Fibroblast of lung (primary cell): ENCODE measurements around the gene PDE3A. TPM values are rescaled to one million over a fixed set of nuclear protein-coding genes. Genes with fewer than 3 reads are reported as not detected.

ENCODE experiments used
- DNase-seq, 2 donors: peaks; one replicate each; pipeline versions ENCODE4 v3.0.0 to v3.0.0-alpha.2; 2010; ENCODE audit warnings: low read depth in 2 of 2
- H2AFZ ChIP-seq: 2 replicates; pipeline ENCODE4 v1.5.1; 2012; ENCODE audit warnings: low read length, control low read depth, inconsistent platforms
- H3K27ac ChIP-seq: 2 replicates; pipeline ENCODE4 v1.5.1; 2011; ENCODE audit warnings: low read length, control low read depth; ENCODE audit not compliant: insufficient read depth
- H3K27me3 ChIP-seq: 2 replicates; pipeline ENCODE4 v1.5.1; 2011; ENCODE audit warnings: mild to moderate bottlenecking, low read length; ENCODE audit not compliant: control insufficient read depth, insufficient read depth
- H3K36me3 ChIP-seq: 2 replicates; pipeline ENCODE4 v1.5.1; 2011; ENCODE audit warnings: low read length; ENCODE audit not compliant: control insufficient read depth, insufficient read depth
- H3K4me1 ChIP-seq: 2 replicates; pipeline ENCODE4 v1.5.1; 2011; ENCODE audit warnings: low read length; ENCODE audit not compliant: control insufficient read depth, insufficient read depth; ENCODE audit errors: extremely low read depth
- H3K4me2 ChIP-seq: 2 replicates; pipeline ENCODE4 v1.5.1; 2011; ENCODE audit warnings: low read length, control low read depth; ENCODE audit not compliant: insufficient read depth; ENCODE audit errors: extremely low read depth
- H3K4me3 ChIP-seq, 4 experiments: fragments of 200-600 bp in 1 of 4; sonication (generic) in 1 of 4; replicated peaks in 1 of 4; 2 replicates each; pipeline ENCODE4 v1.5.1; 2011 to 2016; ENCODE audit warnings: low read length in 4 of 4, low read depth in 3 of 4, mild to moderate bottlenecking in 3 of 4, control low read depth in 2 of 4, inconsistent platforms in 1 of 4, mixed read lengths in 1 of 4; ENCODE audit not compliant: insufficient read depth in 1 of 4; ENCODE audit errors: control extremely low read depth in 1 of 4
- H3K79me2 ChIP-seq: 2 replicates; pipeline ENCODE4 v1.5.1; 2012; ENCODE audit warnings: mild to moderate bottlenecking, low read length, inconsistent platforms; ENCODE audit not compliant: control insufficient read depth, insufficient read depth
- H3K9ac ChIP-seq: 2 replicates; pipeline ENCODE4 v1.5.1; 2011; ENCODE audit warnings: mild to moderate bottlenecking, low read length, control low read depth; ENCODE audit not compliant: insufficient read depth
- H3K9me3 ChIP-seq: 2 replicates; pipeline ENCODE4 v1.5.1; 2012; ENCODE audit warnings: low read depth, low read length; ENCODE audit not compliant: control insufficient read depth, insufficient read depth
- H4K20me1 ChIP-seq: 2 replicates; pipeline ENCODE4 v1.5.1; 2011; ENCODE audit warnings: low read length; ENCODE audit not compliant: control insufficient read depth, insufficient read depth; ENCODE audit errors: extremely low read depth
- EZH2 ChIP-seq: IDR thresholded peaks from 2 replicates; pipeline ENCODE4 v1.5.1; 2012; ENCODE audit warnings: low read length, control low read depth, mild to moderate bottlenecking; ENCODE audit errors: missing control alignments
- polyA plus RNA-seq, 2 donors: library from polyadenylated mRNA; depleted of rRNA in 1 of 2; stranded (reverse) in 1 of 2; unstranded in 1 of 2; fragments of >200 nt; gene quantifications; 2 replicates each; pipeline ENCODE4 v1.2.1, GENCODE V29; 2011 to 2012; ENCODE audit warnings: missing spikeins in 1 of 2
- total RNA-seq: library from RNA; depleted of rRNA; stranded (reverse); fragments of >200 nt; gene quantifications from 2 replicates; pipeline ENCODE4 v1.2.1, GENCODE V29; 2014
- TF ChIP-seq, protein P1 (sequence below), 2 donors: IDR thresholded peaks in 1 of 2; conservative IDR thresholded peaks in 1 of 2; 1 replicate in 1 of 2; 2 replicates in 1 of 2; pipeline ENCODE4 v1.5.1; 2011 to 2012; ENCODE audit warnings: low read length in 2 of 2, control low read depth in 1 of 2, inconsistent platforms in 1 of 2, low read depth in 1 of 2, mild to moderate bottlenecking in 1 of 2

The PDE3A gene
- total and polyA plus RNA-seq, 2 donors (not counting 1 experiment from before 2014, with no cell fraction given), result 0.17 to 2.7 TPM

DNA sequence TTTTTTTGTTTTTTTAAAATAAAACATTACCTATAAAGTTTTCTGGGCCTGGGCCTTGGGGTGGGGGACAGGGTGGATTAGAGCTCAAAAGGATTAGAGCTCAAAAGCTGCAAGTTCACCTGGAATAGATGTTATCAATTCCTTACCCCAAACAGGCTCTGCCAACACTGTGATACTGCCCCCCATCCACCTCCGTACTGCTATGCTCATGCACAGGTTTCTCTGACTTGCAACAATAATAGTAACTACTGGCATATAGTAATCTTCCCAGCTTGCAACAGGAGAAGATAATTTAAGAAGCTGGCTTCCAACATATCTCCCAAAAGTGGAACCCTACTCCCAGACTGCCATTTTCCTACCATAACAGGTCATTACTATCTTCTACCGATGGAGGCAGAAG lies 275.5 kb downstream of the PDE3A start:
- Histone ChIP-seq H3K27me3 (no peaks in the 10 kb centered on the region), H3K4me2 (no peak overlapping the region), H3K9ac (no peak overlapping the region), H3K36me3 (no peaks in the 10 kb centered on the region), H3K27ac (no peak overlapping the region), H4K20me1 (no peaks in the 10 kb centered on the region), H3K9me3 (no peaks in the 10 kb centered on the region), H3K4me1 (no peaks in the 10 kb centered on the region), H3K4me3 (no peak overlapping the region), H2AFZ (no peak overlapping the region), H3K79me2 (no peaks in the 10 kb centered on the region)
- no peak for TF ChIP-seq EZH2
- TF ChIP-seq, protein P1, sequence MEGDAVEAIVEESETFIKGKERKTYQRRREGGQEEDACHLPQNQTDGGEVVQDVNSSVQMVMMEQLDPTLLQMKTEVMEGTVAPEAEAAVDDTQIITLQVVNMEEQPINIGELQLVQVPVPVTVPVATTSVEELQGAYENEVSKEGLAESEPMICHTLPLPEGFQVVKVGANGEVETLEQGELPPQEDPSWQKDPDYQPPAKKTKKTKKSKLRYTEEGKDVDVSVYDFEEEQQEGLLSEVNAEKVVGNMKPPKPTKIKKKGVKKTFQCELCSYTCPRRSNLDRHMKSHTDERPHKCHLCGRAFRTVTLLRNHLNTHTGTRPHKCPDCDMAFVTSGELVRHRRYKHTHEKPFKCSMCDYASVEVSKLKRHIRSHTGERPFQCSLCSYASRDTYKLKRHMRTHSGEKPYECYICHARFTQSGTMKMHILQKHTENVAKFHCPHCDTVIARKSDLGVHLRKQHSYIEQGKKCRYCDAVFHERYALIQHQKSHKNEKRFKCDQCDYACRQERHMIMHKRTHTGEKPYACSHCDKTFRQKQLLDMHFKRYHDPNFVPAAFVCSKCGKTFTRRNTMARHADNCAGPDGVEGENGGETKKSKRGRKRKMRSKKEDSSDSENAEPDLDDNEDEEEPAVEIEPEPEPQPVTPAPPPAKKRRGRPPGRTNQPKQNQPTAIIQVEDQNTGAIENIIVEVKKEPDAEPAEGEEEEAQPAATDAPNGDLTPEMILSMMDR (conservative IDR thresholded peaks at IDR 0.05 in 1 of 2, IDR thresholded peaks at IDR 0.05 in 1 of 2; ENCODE audit: low read depth in 1 of 2, low read length in 2 of 2), result no peak
- DNase-seq, result no peak

DNA sequence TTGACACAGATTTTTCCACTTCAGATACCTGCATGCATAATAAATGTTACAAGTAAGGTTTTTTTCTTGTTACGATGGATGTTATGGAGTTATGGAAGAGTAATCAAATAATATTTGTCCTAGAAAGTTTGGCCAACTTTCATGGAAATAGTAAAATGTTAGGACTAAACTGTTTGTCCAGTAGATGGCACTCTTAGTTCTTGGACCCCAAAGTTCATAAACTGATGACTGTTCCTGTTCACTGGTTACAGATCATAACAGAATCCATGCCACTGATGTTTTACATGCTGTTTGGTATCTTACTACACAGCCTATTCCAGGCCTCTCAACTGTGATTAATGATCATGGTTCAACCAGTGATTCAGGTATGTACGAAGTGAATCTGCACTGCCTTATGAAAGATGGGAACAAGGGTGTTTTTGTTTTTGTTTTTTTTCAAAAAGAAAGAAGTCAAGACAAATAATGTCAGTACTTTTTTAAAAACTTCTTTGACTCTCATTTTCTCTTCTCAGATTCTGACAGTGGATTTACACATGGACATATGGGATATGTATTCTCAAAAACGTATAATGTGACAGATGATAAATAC lies 278.0 kb downstream of the PDE3A start:
- Histone ChIP-seq H3K9ac (no peak overlapping the region), H3K36me3 (no peaks in the 10 kb centered on the region), H3K27me3 (no peaks in the 10 kb centered on the region), H3K4me2 (no peak overlapping the region), H2AFZ (no peak overlapping the region), H3K79me2 (no peaks in the 10 kb centered on the region), H3K4me1 (no peaks in the 10 kb centered on the region), H4K20me1 (no peaks in the 10 kb centered on the region), H3K27ac (no peak overlapping the region), H3K9me3 (no peaks in the 10 kb centered on the region), H3K4me3 (no peak overlapping the region)
- peak; percentile 51 to 65 for DNase-seq
- no peak for TF ChIP-seq EZH2
- TF ChIP-seq, protein P1 (conservative IDR thresholded peaks at IDR 0.05 in 1 of 2, IDR thresholded peaks at IDR 0.05 in 1 of 2; ENCODE audit: low read depth in 1 of 2, low read length in 2 of 2), result peak; percentile 60 to 72

DNA sequence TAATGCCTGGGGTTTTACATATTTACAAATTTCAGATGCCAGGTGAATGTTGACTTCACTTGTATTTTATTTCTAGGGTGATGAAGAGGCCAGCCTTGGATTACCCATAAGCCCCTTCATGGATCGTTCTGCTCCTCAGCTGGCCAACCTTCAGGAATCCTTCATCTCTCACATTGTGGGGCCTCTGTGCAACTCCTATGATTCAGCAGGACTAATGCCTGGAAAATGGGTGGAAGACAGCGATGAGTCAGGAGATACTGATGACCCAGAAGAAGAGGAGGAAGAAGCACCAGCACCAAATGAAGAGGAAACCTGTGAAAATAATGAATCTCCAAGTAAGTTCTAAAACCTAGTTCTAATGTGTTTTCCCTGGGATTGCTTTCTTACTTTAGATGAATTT lies 285.5 kb downstream of the PDE3A start:
- H3K36me3 ChIP-seq, result no peaks in the 10 kb centered on the region
- H3K27me3 ChIP-seq, result no peaks in the 10 kb centered on the region
- no peak overlapping the region for H3K9ac ChIP-seq
- H3K4me3 ChIP-seq, result no peak overlapping the region
- H4K20me1 ChIP-seq, result no peaks in the 10 kb centered on the region
- TF ChIP-seq, protein P1 (conservative IDR thresholded peaks at IDR 0.05 in 1 of 2, IDR thresholded peaks at IDR 0.05 in 1 of 2; ENCODE audit: low read depth in 1 of 2, low read length in 2 of 2), result no peak
- TF ChIP-seq EZH2, result no peak
- H3K4me1 ChIP-seq, result no peaks in the 10 kb centered on the region
- H3K4me2 ChIP-seq, result no peak overlapping the region
- no peak overlapping the region for H3K27ac ChIP-seq
- no peak for DNase-seq
- no peaks in the 10 kb centered on the region for H3K79me2 ChIP-seq
- H2AFZ ChIP-seq, result no peak overlapping the region
- no peaks in the 10 kb centered on the region for H3K9me3 ChIP-seq
